T47D (cell line): Measurements from ENCODE around the gene HOPX.

Experiments used
- DNase-seq, 2 experiments: peaks; one replicate each; pipeline versions ENCODE4 v3.0.0 to v3.0.0-alpha.2; 2011 to 2012; ENCODE audit warnings: low read depth in 1 of 2, low spot score in 1 of 2
- JUND ChIP-seq: IDR thresholded peaks from 2 replicates; pipeline ENCODE4 v1.6.1; 2012; ENCODE audit warnings: low read depth
- in situ Hi-C: cut with HindIII; loops from 2 replicates; pipeline ENCODE4 v1.10.0; 2016; ENCODE audit warnings: low sequenced_read_pairs, low pct_unique_long_range_greater_than_20kb

Gene HOPX

GRCh38 chr4:56657128-56657527 lies 24.0 kb downstream of the HOPX start:
- no peak for DNase-seq
- TF ChIP-seq JUND, result no peak
- in situ Hi-C loops, result no loop called here

- in situ Hi-C loops, result no loop called here
- DNase-seq, result no peak
- no peak for TF ChIP-seq JUND
These were observed 24.8 kb downstream of the HOPX start for GRCh38 chr4:56656346-56656643.

GRCh38 chr4:56655627-56656345 lies 25.3 kb downstream of the HOPX start:
- no peak for DNase-seq
- in situ Hi-C loops, result no loop called here
- no peak for TF ChIP-seq JUND

GRCh38 chr4:56655209-56655626 lies 25.9 kb downstream of the HOPX start:
- DNase-seq, result no peak
- in situ Hi-C loops, result no loop called here
- TF ChIP-seq JUND, result no peak

GRCh38 chr4:56654238-56654632 lies 26.9 kb downstream of the HOPX start:
- DNase-seq, result no peak
- TF ChIP-seq JUND, result no peak
- in situ Hi-C loops, result no loop called here

- in situ Hi-C loops, result no loop called here
- DNase-seq, result no peak
- no peak for TF ChIP-seq JUND
These were observed 27.4 kb downstream of the HOPX start for GRCh38 chr4:56653461-56654237.

GRCh38 chr4:56652196-56652595 lies 28.9 kb downstream of the HOPX start:
- in situ Hi-C loops, result no loop called here
- no peak for TF ChIP-seq JUND
- DNase-seq, result no peak

GRCh38 chr4:56651056-56651350 lies 30.1 kb downstream of the HOPX start:
- in situ Hi-C loops, result no loop called here
- TF ChIP-seq JUND, result no peak

GRCh38 chr4:56650262-56651055 lies 30.6 kb downstream of the HOPX start:
- in situ Hi-C loops, result no loop called here
- no peak for DNase-seq
- no peak for TF ChIP-seq JUND

More at GRCh38 chr4:56651056-56651350, 30.1 kb downstream of the HOPX start:
- DNase-seq, result no peak

- in situ Hi-C loops, result no loop called here
- TF ChIP-seq JUND, result no peak
- DNase-seq, result no peak
These were observed 31.4 kb downstream of the HOPX start for GRCh38 chr4:56649445-56650261.

GRCh38 chr4:56648824-56649151 lies 32.3 kb downstream of the HOPX start:
- DNase-seq, result no peak
- in situ Hi-C loops, result no loop called here
- no peak for TF ChIP-seq JUND

- in situ Hi-C loops, result no loop called here
- DNase-seq, result no peak
- no peak for TF ChIP-seq JUND
These were observed 32.9 kb downstream of the HOPX start for GRCh38 chr4:56648021-56648823.
